Measurements from ENCODE around the gene ABCD3.

DNA sequence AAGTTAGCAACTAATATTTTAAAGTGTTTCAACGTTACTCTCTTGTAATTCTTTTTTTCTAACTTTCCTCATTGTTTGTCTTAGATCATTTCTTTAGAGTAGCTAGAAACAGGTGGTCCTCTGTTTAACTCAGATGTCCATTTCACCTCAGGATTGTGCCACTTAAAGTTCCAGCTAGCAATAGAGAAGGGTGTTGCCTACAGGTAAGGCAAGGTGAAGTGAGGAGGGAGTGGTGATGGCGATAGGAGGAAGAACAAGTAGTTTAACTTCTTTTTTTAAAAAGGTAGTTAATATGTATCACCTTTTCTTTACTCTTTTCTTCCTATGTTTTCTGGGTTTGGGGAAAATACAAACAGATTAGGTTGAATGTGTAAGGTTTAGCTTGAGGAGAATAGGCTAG is 44.4 kb downstream of the ABCD3 start:
- TF ChIP-seq NFRKB (IDR thresholded peaks at IDR 0.05) (no peak), FOXK2 (IDR thresholded peaks at IDR 0.05) (no peak), LEF1 (IDR thresholded peaks at IDR 0.05; ENCODE audit: borderline replicate concordance) (no peak), FOXA1 (IDR thresholded peaks at IDR 0.05) (no peak), FOXM1 (IDR thresholded peaks at IDR 0.05; ENCODE audit: borderline replicate concordance) (no peak), L3MBTL2 (conservative IDR thresholded peaks at IDR 0.05) (no peak), ELF4 (IDR thresholded peaks at IDR 0.05) (no peak)
- TF ChIP-seq, protein P1, sequence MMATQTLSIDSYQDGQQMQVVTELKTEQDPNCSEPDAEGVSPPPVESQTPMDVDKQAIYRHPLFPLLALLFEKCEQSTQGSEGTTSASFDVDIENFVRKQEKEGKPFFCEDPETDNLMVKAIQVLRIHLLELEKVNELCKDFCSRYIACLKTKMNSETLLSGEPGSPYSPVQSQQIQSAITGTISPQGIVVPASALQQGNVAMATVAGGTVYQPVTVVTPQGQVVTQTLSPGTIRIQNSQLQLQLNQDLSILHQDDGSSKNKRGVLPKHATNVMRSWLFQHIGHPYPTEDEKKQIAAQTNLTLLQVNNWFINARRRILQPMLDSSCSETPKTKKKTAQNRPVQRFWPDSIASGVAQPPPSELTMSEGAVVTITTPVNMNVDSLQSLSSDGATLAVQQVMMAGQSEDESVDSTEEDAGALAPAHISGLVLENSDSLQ (IDR thresholded peaks at IDR 0.05), result no peak

All from HEK293T (cell line).